Parathyroid adenoma (tissue), 2 donors: Measurements from ENCODE around the gene SGMS1.

Source experiments
- H2AFZ ChIP-seq: fragments of 300-600 bp; sonication (generic); one replicate; pipeline ENCODE4 v1.7.0; 2017; ENCODE audit warnings: antibody characterized with exemption, mild to moderate bottlenecking
- H3K27ac ChIP-seq: fragments of 300-600 bp; sonication (generic); one replicate; pipeline ENCODE4 v1.7.0; 2017
- H3K27me3 ChIP-seq: fragments of 300-600 bp; sonication (generic); one replicate; pipeline ENCODE4 v1.7.0; 2017; ENCODE audit warnings: low read length; ENCODE audit not compliant: control insufficient read depth, insufficient read depth
- H3K36me3 ChIP-seq: fragments of 300-600 bp; sonication (generic); one replicate; pipeline ENCODE4 v1.7.0; 2017; ENCODE audit warnings: low read length; ENCODE audit not compliant: control insufficient read depth, insufficient read depth
- H3K4me1 ChIP-seq: fragments of 300-600 bp; sonication (generic); one replicate; pipeline ENCODE4 v1.7.0; 2017; ENCODE audit warnings: control low read depth
- H3K4me2 ChIP-seq: fragments of 300-600 bp; sonication (generic); one replicate; pipeline ENCODE4 v1.7.0; 2017; ENCODE audit warnings: low read length
- H3K4me3 ChIP-seq: fragments of 300-600 bp; sonication (generic); one replicate; pipeline ENCODE4 v1.7.0; 2017; ENCODE audit warnings: low read depth, low read length
- H3K79me2 ChIP-seq: fragments of 300-600 bp; sonication (generic); one replicate; pipeline ENCODE4 v1.7.0; 2017; ENCODE audit warnings: control low read depth
- H3K9ac ChIP-seq: fragments of 300-600 bp; sonication (generic); one replicate; pipeline ENCODE4 v1.7.0; 2017; ENCODE audit warnings: mild to moderate bottlenecking
- H3K9me3 ChIP-seq: fragments of 300-600 bp; sonication (generic); one replicate; pipeline ENCODE4 v1.7.0; 2017; ENCODE audit warnings: low read length; ENCODE audit not compliant: control insufficient read depth
- CTCF ChIP-seq: fragments of 300-600 bp; sonication (generic); IDR thresholded peaks from one replicate; pipeline ENCODE4 v1.7.0; 2017; ENCODE audit warnings: antibody characterized with exemption, mild to moderate bottlenecking
- donor health status: primary hyperparathyroidism.

SGMS1 gene

GRCh38 chr10:50577681-50578350 lies 45.9 kb downstream of the SGMS1 start:
- TF ChIP-seq CTCF: no peak
- Histone ChIP-seq H3K79me2 (peaks cover 34% of the 10 kb centered on the region), H3K9me3 (no peaks in the 10 kb centered on the region), H3K36me3 (no peaks in the 10 kb centered on the region), H3K27ac (no peak overlapping the region), H3K9ac (no peak overlapping the region), H2AFZ (no peak overlapping the region), H3K4me3 (no peak overlapping the region), H3K4me2 (no peak overlapping the region), H3K27me3 (no peaks in the 10 kb centered on the region), H3K4me1 (peaks cover 27% of the 10 kb centered on the region)

- Histone ChIP-seq H3K4me2 (no peak overlapping the region), H3K36me3 (no peaks in the 10 kb centered on the region), H3K79me2 (peaks cover 30% of the 10 kb centered on the region), H3K4me1 (peaks cover 31% of the 10 kb centered on the region), H3K9me3 (no peaks in the 10 kb centered on the region), H3K4me3 (no peak overlapping the region), H3K9ac (no peak overlapping the region), H2AFZ (no peak overlapping the region), H3K27ac (no peak overlapping the region), H3K27me3 (no peaks in the 10 kb centered on the region)
- TF ChIP-seq CTCF: no peak
These were observed 46.7 kb downstream of the SGMS1 start for GRCh38 chr10:50577010-50577409.

- H3K27me3 ChIP-seq: no peaks in the 10 kb centered on the region
- TF ChIP-seq CTCF: no peak
- H3K79me2 ChIP-seq: peaks cover 30% of the 10 kb centered on the region
- no peak overlapping the region for H3K4me3 ChIP-seq
- H2AFZ ChIP-seq: no peak overlapping the region
- H3K9me3 ChIP-seq: no peaks in the 10 kb centered on the region
- no peak overlapping the region for H3K4me2 ChIP-seq
- H3K9ac ChIP-seq: no peak overlapping the region
- no peak overlapping the region for H3K27ac ChIP-seq
- no peaks in the 10 kb centered on the region for H3K36me3 ChIP-seq
- peaks cover 35% of the 10 kb centered on the region for H3K4me1 ChIP-seq
These were observed 47.4 kb downstream of the SGMS1 start for GRCh38 chr10:50576245-50576815.

GRCh38 chr10:50575477-50576244 lies 48.1 kb downstream of the SGMS1 start:
- no peak overlapping the region for H3K9ac ChIP-seq
- H2AFZ ChIP-seq: no peak overlapping the region
- H3K27ac ChIP-seq: no peak overlapping the region
- H3K36me3 ChIP-seq: no peaks in the 10 kb centered on the region
- H3K4me1 ChIP-seq: peaks cover 30% of the 10 kb centered on the region
- H3K27me3 ChIP-seq: no peaks in the 10 kb centered on the region
- H3K9me3 ChIP-seq: no peaks in the 10 kb centered on the region
- peaks cover 30% of the 10 kb centered on the region for H3K79me2 ChIP-seq
- H3K4me3 ChIP-seq: no peak overlapping the region
- H3K4me2 ChIP-seq: no peak overlapping the region
- no peak for TF ChIP-seq CTCF
